NT2/D1 (cell line): ENCODE data around the gene JPT2.

Experiments used
- DNase-seq: peaks from one replicate; pipeline ENCODE4 v3.0.0-alpha.2; 2011; ENCODE audit warnings: low read depth, low spot score
- H3K27me3 ChIP-seq: 2 replicates; pipeline ENCODE4 v1.6.0; 2011; ENCODE audit warnings: mild to moderate bottlenecking; ENCODE audit not compliant: insufficient read length, insufficient read depth
- H3K36me3 ChIP-seq: 2 replicates; pipeline ENCODE4 v1.6.1; 2011; ENCODE audit warnings: mild to moderate bottlenecking, low read length, mixed read lengths; ENCODE audit not compliant: insufficient read depth, insufficient read length
- H3K4me1 ChIP-seq: 2 replicates; pipeline ENCODE4 v1.5.1; 2011; ENCODE audit not compliant: insufficient read depth, insufficient read length
- H3K4me3 ChIP-seq: 2 replicates; pipeline ENCODE4 v1.5.1; 2011; ENCODE audit warnings: low read depth; ENCODE audit not compliant: insufficient read length
- H3K9ac ChIP-seq: 2 replicates; pipeline ENCODE4 v1.6.0; 2011; ENCODE audit warnings: low read depth; ENCODE audit not compliant: insufficient read length
- H3K9me3 ChIP-seq: 2 replicates; pipeline ENCODE4 v1.5.1; 2011; ENCODE audit warnings: mild to moderate bottlenecking, low read length; ENCODE audit not compliant: insufficient read depth
- SUZ12 ChIP-seq: IDR thresholded peaks from 2 replicates; pipeline ENCODE4 v1.6.1; 2011; ENCODE audit not compliant: insufficient read length, insufficient read depth; ENCODE audit errors: extremely low read depth
- YY1 ChIP-seq: IDR thresholded peaks from 2 replicates; pipeline ENCODE4 v1.6.1; 2011; ENCODE audit not compliant: insufficient read length, insufficient read depth
- ZNF274 ChIP-seq: IDR thresholded peaks from 2 replicates; pipeline ENCODE4 v1.6.1; 2011; ENCODE audit warnings: mild to moderate bottlenecking, low read depth, low read length

The JPT2 gene

GRCh38 chr16:1635070-1635469 is 43.0 kb upstream of the JPT2 start:
- H3K4me1 ChIP-seq = no peaks in the 10 kb centered on the region
- H3K9ac ChIP-seq = no peak overlapping the region
- no peak for DNase-seq
- H3K4me3 ChIP-seq = no peak overlapping the region
- H3K27me3 ChIP-seq = no peaks in the 10 kb centered on the region
- H3K9me3 ChIP-seq = no peaks in the 10 kb centered on the region
- peaks cover 87% of the 10 kb centered on the region for H3K36me3 ChIP-seq
- TF ChIP-seq SUZ12 = no peak
- TF ChIP-seq ZNF274 = no peak
- TF ChIP-seq YY1 = no peak

DNA sequence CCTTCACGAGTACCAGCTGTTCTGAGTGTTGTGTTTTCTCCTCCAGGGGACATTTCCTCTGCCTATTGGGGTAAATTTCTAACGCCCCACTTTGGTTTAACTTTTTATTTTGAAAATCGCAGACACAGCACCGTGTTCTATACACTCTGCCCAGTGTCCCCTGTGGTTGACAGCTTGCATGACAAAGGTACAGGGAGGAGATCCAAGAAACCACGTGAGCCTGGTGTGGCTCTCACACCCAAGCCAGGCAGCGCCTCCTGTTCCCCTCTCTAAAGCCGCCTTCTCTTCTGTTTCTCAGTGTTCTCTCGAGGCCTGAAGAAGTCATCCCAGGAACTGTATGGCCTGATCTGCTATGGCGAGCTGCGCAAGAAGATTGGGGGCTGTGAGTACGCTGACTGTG is 40.6 kb upstream of the JPT2 start:
- TF ChIP-seq SUZ12 = no peak
- no peak for TF ChIP-seq ZNF274
- H3K4me1 ChIP-seq = no peaks in the 10 kb centered on the region
- no peak for DNase-seq
- H3K9me3 ChIP-seq = no peaks in the 10 kb centered on the region
- peaks cover 88% of the 10 kb centered on the region for H3K36me3 ChIP-seq
- no peak overlapping the region for H3K4me3 ChIP-seq
- H3K27me3 ChIP-seq = no peaks in the 10 kb centered on the region
- H3K9ac ChIP-seq = no peak overlapping the region

- Histone ChIP-seq H3K9ac (no peak overlapping the region), H3K27me3 (no peaks in the 10 kb centered on the region), H3K36me3 (peaks cover 89% of the 10 kb centered on the region), H3K4me1 (no peaks in the 10 kb centered on the region), H3K4me3 (no peak overlapping the region), H3K9me3 (no peaks in the 10 kb centered on the region)
- TF ChIP-seq ZNF274 (no peak), SUZ12 (no peak), YY1 (no peak)
- DNase-seq = no peak
Observed at GRCh38 chr16:1638757-1639156, 39.3 kb upstream of the JPT2 start.

DNA sequence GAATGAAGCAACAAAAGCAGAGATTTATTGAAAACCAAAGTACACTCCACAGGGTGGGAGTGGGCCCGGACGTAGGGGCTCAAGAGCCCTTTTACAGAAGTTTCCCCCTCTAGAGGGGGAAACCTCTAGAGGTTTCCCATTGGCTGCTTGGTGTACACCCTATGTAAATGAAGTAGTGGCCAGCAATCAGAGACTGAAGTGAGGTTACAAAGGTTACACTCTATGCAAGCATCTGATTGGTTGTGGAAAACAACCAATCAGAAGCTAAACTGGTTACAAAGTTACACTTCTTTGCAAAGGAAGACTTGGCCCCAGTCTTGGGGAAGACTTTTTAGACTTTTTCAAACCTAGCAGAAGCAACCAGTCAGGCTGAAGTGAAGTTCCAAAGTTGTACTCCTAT is 38.8 kb upstream of the JPT2 start:
- peaks cover 89% of the 10 kb centered on the region for H3K36me3 ChIP-seq
- no peaks in the 10 kb centered on the region for H3K4me1 ChIP-seq
- TF ChIP-seq YY1 (no peak), ZNF274 (no peak), SUZ12 (no peak)
- DNase-seq = no peak
- no peak overlapping the region for H3K9ac ChIP-seq
- no peaks in the 10 kb centered on the region for H3K27me3 ChIP-seq
- H3K9me3 ChIP-seq = no peaks in the 10 kb centered on the region
- no peak overlapping the region for H3K4me3 ChIP-seq

DNA sequence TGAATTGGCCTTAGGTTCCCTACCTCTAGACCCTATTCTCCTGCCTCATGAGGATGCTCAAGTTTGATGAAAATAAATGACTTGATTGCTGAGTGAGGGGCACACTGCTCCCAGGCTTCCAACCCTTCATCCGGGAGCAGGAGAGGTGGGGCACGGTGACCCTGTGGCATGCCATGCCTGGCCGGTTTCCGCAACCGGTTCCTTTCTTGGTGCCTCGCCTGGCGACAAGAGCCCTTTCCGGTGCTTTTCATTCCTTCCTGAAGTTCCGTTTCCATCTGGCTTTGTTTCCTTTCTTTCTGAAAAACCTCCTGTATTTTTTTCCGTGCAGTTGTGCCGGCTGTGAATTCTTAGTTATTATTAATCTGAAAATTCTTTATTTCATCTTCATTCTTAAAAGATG is 38.2 kb upstream of the JPT2 start:
- no peaks in the 10 kb centered on the region for H3K9me3 ChIP-seq
- no peaks in the 10 kb centered on the region for H3K27me3 ChIP-seq
- no peak for DNase-seq
- H3K9ac ChIP-seq = no peak overlapping the region
- peaks cover 88% of the 10 kb centered on the region for H3K36me3 ChIP-seq
- TF ChIP-seq SUZ12 (no peak), ZNF274 (no peak), YY1 (no peak)
- no peak overlapping the region for H3K4me3 ChIP-seq
- no peaks in the 10 kb centered on the region for H3K4me1 ChIP-seq

DNA sequence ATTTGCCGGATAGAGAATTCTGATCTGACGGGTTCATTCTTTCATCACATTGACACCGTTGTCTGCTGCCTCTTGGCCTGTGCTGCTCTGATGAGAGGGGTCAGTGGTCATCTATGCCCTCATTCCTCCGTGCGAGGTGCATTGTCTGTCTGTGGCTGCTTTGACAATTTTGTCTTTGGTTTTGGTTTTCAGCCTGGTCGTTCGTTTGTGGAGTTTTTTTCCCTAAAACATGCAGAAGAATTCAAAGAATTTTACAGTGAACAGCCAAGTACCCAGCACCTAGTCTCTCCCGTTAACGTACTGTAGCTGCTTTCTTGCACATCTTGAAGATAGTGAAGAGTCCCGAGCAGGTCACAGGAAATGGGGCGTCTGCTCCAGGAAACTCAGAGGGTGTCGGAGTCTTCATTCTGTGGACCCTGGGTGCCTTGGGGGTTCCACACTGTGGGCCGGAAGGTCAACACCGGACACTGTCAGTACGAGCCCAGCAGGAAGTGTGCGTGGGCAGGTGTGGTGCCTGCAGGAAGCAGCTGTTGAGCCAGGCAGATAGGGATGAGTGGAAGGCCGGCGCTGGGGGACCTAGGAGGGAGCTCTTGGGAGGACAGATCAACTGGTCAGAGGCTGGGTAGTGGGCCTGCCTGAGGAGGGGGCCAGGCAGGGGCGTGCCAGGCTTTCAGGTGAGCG is 37.7 kb upstream of the JPT2 start:
- no peaks in the 10 kb centered on the region for H3K9me3 ChIP-seq
- no peak overlapping the region for H3K4me3 ChIP-seq
- peaks cover 84% of the 10 kb centered on the region for H3K36me3 ChIP-seq
- H3K27me3 ChIP-seq = no peaks in the 10 kb centered on the region
- no peak for TF ChIP-seq YY1
- TF ChIP-seq ZNF274 = no peak
- no peak for TF ChIP-seq SUZ12
- H3K4me1 ChIP-seq = no peaks in the 10 kb centered on the region
- no peak overlapping the region for H3K9ac ChIP-seq
- DNase-seq = no peak

DNA sequence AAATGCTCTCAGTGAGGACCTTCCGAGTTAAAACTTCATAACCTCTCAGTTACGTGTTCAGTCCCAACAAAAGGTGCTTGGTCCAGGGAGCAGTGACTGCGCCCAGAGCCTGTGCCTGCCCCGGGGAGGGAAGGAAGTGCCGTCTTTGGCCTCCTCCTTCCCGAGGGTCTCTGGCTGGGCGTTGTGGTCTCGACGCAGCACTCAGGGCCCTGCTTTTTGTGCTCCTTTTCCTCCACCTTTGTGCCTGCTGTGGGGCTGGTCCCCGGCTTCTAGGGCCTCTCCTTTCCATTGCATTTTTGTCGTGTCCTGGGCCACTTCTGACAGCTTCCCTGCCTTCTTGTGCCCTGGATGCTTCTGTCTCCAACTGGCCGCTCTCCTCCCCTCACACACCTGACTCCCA is 36.8 kb upstream of the JPT2 start:
- Histone ChIP-seq H3K4me3 (no peak overlapping the region), H3K4me1 (peaks cover 4% of the 10 kb centered on the region), H3K9me3 (no peaks in the 10 kb centered on the region), H3K9ac (no peak overlapping the region), H3K27me3 (no peaks in the 10 kb centered on the region), H3K36me3 (peaks cover 85% of the 10 kb centered on the region)
- DNase-seq = no peak
- TF ChIP-seq SUZ12 (no peak), ZNF274 (no peak), YY1 (no peak)
